Glomerular visceral epithelial cell (primary cell): Measurements from ENCODE around the gene BRD9.
"Not testable (repeated sequence)": the region's sequence is repeated elsewhere in the genome, so short reads cannot be mapped to it uniquely, and the experiment has no call there.

Experiments
- DNase-seq: peaks from one replicate; pipeline ENCODE4 v3.0.0-alpha.2; 2016; ENCODE audit errors: extremely low spot score

The BRD9 gene

DNA sequence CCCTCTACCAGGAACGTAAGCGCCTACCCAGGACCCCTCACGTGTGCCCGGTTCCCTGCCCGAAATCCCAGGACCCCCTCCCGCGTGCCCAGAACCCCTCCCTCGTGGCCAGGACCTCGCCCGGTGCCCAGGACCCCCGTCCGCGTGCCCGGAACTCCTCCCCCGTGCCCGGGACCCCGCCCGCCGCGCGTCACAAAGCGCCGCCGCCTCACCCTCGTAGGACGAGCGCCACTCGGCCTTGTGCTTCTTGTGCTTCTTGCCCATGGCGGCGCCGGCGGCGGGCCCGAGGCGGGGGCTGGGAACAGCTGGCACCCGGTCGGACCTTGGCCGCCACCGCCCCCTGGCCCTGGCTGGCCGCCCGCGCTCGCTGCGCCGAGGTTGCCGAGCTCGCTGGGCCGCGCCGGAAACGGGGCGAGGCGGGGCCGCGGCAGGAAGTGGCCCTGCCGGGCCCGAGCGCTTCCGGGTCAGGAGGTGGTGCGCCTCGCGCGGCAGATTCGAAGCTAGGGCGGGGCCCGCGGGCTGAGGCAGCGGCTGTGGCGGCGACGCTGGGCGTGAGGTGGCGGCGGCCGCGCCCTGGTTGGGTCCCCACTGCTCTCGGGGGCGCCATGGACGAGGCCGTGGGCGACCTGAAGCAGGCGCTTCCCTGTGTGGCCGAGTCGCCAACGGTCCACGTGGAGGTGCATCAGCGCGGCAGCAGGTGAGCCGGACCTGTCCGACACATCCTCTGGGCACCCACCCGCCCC, at the start of gene BRD9, which contains the start of gene TRIP13:
Gene BRD9 (minus strand): TSS at position 408 of the 743 bp plus-strand sequence. CDS start 144 bp downstream, at position 264.
Gene TRIP13 (plus strand): TSS at position 491 of the 743 bp plus-strand sequence. CDS start 115 bp downstream, at position 606.
- peak; percentile 82 for DNase-seq

DNA sequence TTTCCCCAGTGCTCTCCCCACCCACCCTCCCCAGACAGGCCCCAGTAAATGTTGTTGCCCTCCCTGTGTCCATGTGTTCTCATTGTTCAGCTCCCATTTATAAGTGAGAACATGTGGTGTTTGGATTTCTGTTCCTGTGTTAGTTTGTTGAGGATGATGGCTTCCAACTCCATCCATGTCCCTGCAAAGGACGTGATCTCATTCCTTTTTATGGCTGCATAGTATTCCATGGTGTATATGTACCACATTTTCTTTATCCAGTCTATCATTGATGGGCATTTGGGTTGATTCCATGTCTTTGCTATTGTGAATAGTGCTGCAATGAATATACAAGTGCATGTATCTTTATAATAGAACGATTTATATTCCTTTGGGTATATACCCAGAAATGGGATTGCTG, 48.1 kb upstream of the BRD9 start:
- DNase-seq: not testable (repeated sequence)

DNA sequence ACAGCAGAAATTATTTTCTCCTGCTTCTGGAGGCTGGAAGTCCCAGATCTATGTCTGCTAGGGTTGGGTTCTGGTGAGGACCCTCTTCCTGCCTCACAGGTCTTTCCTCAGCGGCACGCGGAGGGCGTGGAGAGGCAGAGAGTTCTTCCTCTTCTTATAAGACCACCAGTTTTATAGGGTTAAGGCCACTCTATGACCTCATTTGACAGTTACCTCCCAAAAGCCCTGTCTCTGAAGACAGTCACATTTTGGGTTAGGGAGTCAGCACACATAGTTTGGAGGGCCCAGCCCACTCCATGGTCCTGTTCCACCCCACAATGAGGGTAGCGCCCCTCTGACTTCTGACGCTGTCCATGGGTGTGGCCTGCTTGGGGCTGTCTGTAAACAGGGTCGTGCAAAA, 46.8 kb upstream of the BRD9 start:
- no peak for DNase-seq

DNA sequence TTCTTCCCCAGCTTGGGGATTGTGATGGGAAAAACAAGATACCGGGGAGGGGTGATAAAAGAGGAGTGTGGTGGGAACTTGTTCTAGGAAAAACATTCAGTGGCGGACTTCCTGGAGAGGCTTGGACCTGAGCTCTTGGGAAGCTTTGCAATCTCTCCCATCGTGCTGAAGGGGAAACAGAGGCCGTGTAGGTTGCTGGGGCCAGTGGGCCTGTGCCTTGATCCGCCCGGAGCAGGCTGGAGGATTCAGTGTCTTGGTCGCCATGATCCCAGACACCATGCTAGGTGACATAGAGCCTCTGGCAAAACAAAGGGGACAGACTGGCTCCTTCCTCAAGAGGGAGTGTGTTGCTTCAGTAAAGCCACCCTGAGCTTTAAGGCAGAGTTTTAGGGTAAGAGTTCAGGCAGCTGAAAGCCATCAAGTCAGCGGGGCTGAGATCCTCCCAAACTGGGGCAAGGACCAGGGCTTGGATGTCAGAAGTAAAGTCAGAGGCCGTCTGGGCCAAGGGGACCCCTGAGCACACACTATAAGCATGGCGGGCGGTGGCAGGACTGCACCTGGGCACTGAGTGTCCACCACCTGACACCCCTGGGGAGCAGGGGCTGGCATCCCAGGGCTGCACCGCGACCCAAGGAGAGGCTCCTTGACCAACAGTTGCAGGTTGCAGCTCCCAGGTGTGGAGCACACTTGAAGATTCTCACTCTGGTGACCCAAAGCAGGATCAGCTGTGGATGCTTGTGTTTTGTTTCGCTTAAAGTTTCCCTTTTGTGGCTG, 44.7 kb upstream of the BRD9 start:
- DNase-seq: no peak

DNA sequence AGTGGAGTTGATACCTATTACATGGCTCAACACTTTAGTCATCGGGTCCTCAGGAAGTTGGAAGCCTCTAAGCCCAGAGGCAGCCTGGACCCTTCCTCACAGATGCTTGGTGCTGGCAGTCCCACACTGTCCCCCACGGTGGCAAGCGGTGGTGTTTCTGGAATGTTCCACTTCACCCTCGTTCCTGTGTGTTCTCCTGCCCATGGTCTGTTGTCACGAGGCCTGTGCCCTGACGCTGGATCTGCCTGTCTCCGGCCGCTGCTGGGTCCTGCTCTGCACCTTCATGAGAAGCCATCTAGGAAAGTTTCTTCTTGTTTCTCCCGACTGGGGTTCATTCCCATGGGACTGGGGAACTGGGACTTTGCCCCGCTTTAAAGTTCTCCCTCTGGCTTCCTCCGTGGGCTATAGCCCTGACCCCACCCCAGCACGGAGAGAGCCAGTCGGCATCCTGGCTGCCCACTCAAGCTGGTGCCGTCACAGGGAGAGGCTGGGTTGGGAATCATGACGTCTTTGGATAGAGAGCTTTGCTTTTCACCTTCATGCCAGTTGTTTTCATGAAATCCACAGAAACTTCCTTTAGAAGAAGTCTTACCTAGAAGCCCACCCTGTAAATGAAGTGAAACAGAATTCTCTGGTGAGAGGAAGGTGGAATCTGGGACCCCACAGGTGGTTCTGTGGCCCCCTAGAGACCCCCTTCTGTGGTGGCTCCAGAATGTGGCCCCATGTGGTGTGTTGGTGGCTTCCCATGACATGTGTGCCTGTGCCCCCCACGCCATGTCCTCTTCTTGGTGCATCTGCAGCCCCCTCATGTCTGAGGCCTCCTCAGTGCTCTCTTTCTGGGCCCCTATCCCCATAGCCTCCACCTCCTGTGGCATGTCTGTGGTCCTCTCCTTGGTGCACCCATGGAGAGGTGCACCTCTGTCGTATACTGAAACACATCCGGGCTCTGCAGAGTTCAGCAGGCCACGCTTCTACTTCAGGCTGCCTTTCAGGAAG, 43.8 kb upstream of the BRD9 start:
- DNase-seq: no peak

DNA sequence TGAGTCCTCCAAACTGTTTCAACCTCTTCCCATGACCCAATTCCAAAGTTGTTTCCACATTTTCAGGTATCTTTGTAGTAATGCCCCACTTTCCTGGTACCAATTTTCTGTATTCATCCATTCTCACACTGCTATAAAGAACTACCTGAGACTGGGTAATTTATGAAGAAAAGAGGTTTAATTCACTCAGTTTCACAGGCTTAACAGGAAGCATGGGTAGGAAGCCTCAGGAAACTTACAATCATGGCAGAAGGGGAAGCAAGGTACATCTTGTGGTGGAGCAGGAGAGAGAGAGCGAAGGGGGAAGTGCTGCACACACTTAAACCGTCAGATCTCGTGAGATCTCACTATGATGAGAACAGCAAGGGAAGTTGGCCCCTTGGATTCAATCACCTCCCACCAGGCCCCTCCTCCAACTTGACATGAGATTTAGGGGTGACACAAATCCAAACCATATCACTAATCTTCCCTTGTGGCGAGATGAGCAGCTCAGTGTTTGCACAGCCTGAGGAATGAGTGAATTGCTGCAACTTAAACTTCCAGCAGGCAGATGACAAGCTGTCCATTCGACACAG, 43.0 kb upstream of the BRD9 start:
- no peak for DNase-seq

DNA sequence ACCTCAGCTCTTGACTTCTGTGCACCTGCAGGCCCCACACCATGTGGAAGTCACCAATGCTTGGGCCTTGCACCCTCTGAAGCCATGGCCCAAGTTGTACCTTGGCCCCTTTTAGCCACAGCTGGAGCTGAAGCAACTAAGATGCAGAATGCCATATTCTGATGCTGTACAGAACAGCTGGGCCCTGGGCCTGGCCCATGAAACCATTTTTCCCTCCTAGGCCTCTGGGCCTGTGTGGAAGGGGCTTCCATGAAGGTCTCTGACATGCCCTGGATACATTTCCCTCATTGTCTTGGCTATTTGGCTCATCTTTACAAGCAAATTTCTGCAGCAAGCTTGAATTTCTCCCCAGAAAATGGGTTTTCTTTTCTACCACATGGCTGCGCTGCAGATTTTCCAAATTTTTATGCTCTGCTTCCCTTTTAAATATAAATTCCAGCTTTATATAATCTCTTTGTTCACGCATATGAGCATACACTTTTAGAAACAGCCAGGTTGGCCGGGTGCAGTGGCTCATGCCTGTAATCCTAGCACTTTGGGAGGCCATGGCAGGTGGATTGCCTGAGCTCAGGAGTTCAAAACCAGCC, 41.9 kb upstream of the BRD9 start:
- DNase-seq: not testable (repeated sequence)

DNA sequence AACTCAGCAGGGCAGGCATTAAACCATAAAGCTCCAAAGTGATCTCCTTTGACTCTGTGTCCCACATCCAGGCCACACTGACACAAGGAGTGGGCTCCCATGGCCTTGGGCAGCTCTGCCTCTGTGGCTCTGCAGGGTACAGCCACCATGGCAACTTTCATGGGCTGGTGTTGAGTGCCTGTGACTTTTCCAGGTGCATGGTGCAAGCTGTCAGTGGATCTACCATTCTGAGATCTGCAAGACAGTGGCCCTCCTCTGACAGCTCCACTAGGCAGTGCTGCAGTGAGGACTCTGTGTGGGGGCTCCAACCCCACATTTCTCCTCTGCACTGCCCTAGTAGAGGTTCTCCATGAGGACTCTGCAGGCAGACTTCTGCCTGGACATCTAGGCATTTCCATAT, 41.4 kb upstream of the BRD9 start:
- not testable (repeated sequence) for DNase-seq

DNA sequence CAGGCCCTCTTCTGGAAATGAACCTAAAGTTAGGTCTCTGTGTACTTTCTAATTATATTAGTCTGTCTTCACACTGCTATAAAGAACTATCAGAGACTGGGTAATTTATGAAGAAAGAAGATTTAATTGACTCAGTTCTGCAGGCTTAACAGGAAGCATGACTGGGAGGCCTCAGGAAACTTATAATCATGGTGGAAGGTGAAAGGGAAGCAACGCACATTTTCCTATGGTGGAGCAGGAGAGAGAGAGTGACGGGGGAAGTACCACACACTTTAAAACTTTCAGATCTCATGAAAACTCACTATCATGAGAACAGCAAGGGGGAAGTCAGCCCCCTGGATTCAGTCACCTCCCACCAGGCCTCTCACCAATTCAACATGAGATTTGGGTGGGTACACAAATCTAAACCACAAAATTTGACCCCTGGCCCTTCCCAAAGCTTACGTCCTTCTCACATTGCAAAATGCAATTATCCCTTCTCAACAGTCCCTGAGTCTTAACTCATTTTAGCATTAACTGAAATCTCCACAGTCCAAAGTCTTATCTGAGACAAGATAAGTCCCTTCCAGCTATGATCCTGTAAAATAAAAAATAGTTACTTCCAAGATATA, 40.8 kb upstream of the BRD9 start:
- no peak for DNase-seq

DNA sequence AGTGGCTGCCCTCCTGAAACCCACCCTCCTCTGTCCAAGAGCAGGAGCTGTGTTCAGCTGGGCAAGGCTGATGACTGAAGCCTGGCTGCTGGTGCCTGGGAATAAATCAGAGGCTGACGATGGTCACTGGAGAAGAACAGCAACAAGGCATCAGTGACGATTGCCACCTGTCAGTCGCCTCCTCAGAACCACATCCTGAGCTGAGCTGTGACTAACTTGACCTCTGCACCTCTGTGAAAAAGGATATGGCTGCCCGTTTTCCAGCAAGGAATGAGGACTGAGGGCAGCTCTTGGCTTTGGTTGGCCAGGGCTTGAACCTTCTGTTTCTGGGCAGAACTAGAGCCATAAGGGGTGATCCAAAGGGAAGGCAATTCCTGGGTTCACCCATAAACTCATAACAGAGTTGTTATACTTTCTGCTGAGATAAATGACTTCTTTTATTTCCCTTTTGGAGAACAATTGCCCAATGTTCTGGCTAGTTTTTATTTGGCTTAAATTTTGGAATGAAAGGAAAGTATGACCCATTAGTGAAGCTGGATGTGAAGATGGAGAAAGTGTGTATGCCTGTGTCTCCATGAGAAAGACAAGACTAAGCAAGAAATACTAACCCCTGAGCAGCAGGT, 40.1 kb upstream of the BRD9 start:
- DNase-seq: no peak

DNA sequence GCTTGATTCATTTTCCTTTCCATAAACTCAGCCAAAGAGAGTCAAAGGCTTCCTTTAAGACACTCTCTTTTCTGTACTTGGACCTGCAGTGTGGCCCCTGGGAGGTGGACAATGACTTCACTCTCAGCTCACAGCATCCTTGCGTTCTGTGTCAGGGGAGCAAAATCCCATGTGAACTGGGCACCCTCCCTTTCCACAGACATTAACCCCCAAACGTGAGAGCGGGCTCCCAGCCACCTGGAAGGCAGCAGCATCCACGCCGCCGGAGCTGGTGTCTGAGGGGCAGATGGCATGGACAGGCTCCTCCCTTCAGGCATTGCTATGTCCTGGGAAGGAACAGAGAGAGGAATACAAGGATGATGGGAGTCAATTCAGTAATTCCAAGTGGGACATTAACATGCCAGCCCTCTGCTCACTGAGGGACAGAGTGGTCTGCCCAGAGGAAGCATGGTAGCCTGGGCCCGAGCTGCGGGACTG, 39.6 kb upstream of the BRD9 start:
- no peak for DNase-seq

DNA sequence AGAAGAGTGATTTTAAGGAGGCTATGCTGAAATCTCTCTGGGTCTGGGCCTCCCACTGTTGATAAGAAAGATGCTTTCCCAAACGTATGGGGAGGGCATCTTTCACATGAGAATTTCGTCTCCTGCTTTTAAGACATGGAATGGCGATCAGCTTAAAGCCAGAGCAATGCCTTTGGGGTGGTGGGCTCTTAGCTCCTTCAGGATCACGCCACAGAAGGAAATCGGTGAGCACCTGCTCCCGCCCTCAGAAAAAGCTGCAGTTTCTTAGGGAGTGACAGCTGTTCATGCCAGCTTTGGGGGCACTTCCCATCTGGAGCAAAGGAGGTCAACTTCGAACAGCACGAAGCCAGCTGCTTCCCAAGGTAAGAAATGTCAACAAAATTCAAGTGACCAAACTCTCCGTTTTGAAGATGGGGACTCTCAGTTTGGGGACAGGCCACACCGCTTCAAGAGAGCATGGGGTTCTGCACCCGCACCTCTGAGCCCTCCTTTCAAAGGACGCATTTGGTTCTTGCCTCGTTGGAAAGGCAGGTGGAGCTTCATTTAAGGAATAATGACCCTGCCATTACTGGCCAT, 39.1 kb upstream of the BRD9 start:
- no peak for DNase-seq

DNA sequence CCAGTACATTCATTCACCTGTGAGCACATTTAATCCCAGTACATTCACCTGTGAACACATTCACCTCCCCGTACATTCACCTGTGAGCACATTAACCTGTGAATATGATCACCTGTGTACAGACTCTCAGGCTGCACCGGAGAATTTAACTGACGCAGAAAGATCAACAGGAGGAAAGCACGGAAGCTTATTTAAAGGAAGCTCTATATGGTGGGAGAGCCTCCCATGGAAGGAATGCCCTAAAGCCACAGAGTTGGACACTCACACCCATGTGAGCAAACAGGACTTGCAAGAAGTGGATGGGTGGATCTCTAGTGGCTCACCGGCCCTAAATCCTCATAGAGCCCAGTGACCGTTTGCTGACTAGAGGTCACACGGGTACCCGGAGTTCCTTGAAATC, 38.3 kb upstream of the BRD9 start:
- DNase-seq: no peak

DNA sequence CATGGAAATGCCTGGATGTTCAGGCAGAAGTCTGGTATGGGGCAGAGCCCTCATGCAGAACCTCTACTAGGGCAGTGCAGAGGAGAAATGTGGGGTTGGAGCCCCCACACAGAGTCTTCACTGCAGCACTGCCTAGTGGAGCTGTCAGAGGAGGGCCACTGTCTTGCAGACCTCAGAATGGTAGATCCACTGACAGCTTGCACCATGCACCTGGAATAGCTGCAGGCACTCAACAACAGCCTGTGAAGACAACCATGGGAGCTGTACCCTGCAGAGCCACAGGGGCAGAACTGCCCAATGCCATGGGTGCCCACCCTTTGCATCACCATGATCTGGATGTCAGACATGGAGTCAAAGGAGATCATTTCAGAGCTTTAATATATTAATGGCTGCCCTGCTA, 37.0 kb upstream of the BRD9 start:
- no peak for DNase-seq

DNA sequence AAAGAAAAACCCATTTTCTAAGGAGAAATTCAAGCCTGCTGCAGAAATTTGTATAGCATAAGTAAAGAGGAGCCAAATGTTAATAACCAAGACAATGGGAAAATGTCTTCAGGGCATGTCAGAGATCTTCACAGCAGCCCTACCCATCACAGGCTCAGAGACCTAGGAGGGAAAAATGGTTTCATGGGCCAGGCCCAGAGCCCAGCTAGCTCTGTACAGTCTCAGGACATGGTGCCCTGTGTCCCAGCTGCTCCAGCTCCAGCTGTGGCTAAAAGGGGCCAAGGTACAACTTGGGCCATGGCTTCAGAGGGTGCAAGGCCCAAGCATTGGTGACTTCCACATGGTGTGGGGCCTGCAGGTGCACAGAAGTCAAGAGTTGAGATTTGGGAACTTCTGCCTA, 36.6 kb upstream of the BRD9 start:
- DNase-seq: not testable (repeated sequence)

DNA sequence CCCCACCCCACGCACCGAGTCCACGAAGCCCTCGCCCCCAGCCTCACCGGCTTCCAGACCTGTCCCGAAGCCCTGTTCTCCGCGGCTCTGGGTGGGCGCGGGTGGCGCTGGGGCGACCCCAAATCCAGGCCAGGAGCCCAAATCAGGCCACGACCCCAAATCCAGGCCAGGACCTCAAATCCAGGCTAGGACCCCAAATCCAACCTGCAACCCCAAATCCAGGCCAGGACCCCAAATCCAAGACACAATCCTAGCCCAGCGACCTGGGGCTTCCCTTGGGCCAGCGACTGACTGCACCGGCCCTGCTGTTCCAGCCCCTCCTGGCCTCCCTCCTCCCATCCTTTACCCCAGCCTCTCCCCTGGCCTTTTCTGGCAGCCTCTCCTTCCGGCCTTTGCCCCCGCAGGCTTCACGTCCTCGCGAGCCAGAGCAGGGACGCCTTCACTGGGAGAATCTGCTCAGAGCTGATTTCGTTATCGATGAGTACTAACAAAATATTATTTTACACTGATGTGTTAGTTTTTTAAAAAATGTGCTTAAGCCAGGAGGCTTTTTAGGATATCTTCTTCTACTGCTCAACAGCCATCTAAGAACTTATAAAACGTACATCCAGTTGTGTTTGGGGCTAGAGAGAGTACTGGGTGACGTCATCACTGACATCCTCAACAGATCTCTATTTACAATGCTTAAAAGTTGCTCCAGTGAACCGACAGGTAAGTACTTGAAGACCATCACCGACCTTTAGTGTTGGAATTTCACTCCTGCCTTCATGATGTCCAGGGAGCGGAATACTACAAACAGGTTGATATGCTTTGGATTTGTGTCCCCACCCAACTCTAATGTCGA, 34.8 kb upstream of the BRD9 start:
- no peak for DNase-seq

DNA sequence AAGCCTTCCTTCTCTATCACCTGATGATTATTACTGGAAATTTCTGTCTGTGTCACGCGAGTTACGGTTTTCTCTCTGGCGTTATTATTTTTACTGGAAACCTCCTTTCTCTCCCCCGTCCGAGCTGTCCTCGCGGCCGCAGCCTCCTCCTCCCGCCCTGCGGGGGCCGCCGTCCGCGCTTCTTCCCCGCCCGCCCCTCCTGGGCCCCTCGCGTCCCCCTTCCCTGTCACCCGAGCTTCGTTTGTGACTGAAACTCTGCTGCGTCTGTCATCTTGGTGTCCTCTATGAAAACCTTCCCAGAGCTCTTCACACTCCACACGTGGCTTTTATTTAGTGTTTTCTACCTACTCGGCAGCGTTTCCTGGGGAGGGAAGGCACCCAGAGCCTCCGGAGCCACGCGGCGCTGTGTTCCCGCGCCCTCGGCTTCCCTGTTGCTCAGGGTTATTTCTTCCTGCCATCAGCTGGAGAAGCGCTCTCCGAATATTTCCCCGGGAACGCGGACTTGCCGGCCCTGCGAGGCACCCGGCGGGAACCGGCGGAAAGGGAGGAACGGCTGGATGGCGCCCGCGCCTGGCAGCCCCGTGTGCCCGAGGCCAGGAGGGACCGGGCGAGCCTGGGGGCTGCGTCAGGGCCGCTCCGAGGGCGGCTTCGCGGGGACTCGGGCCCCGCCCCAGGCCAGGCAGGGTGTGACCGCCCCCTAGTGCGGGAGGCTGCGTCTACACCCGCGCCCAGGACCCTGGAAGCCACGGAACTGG, 34.0 kb upstream of the BRD9 start:
- no peak for DNase-seq

DNA sequence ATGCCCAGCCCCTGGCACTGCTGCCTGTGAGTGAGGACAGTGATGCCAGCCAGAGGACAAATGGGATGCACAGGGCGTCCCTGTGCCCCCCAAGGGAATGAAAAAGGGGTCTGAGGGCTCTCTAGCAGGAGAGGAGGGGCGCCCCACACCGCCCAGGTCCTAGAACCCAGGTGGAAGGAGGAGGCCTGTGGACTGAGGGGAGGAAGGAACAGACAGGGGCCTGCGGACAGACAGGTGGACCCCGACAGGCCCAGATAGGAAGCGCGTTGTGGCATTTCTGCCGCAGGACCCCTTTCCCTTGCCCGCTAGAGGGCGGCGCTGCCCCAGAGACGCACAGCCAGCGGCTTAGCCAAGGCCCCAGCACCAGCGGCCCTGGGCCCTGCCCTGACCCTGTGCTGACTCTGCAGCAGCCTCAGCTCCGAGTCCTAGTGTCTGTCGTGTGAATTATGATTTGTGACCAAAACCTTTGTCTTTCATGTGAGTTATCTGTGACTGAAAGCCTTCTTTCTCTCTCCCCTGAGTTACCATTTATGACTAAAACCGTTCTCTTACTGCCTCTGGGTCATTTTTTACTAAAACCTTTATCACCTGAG, 30.8 kb upstream of the BRD9 start:
- DNase-seq: peak; percentile 76
